Neural progenitor cell (in vitro differentiated cells): ENCODE data around the gene CDK2AP2.

Source experiments
- CTCF ChIP-seq: fragments of 200-600 bp; sonication (generic); IDR thresholded peaks from 2 replicates; pipeline ENCODE4 v1.5.1; 2017; ENCODE audit warnings: antibody characterized with exemption, mild to moderate bottlenecking
- EZH2 ChIP-seq: fragments of 200-600 bp; sonication (generic); IDR thresholded peaks from 2 replicates; pipeline ENCODE4 v1.6.1; 2017; ENCODE audit warnings: antibody characterized with exemption, mild to moderate bottlenecking, moderate library complexity
- EZH2phosphoT487 ChIP-seq: fragments of 200-600 bp; sonication (generic); IDR thresholded peaks from 2 replicates; pipeline ENCODE4 v1.6.1; 2017; ENCODE audit warnings: antibody characterized with exemption

- TF ChIP-seq CTCF (no peak), EZH2phosphoT487 (no peak), EZH2 (no peak)
These were observed 2.9 kb downstream of the CDK2AP2 start, which contains the start of gene PITPNM1 for GRCh38 chr11:67504950-67505581.
